HepG2 (cell line): Measurements from ENCODE around the gene MYO18A. TPM values are rescaled to one million over a fixed set of nuclear protein-coding genes. Genes with fewer than 3 reads are reported as not detected.
A peak's percentile ranks its signal among the peaks of the same experiment; 100 is the strongest.

Experiments used
- AGO2 ChIP-seq: fragments of 200-400 bp; formaldehyde crosslinking; optimal IDR thresholded peaks from 2 replicates; pipeline ENCODE3; 2017; ENCODE audit warnings: mild to moderate bottlenecking, low read depth, low read length, moderate library complexity
- HHEX ChIP-seq: IDR thresholded peaks from 2 replicates; pipeline ENCODE4 v1.6.1; 2016; ENCODE audit warnings: control low read depth
- HMGA1 ChIP-seq: sonication (generic); formaldehyde crosslinking; conservative IDR thresholded peaks from 2 replicates; pipeline ENCODE4 v1.4.0; 2020; ENCODE audit warnings: missing genetic modification reagents
- JDP2 ChIP-seq: sonication (generic); formaldehyde crosslinking; IDR thresholded peaks from 2 replicates; pipeline ENCODE4 v1.8.1; 2022; ENCODE audit warnings: missing genetic modification reagents, borderline replicate concordance
- KLF6 ChIP-seq: IDR thresholded peaks from 2 replicates; pipeline ENCODE4 v1.8.0; 2016; ENCODE audit warnings: missing biosample characterization, missing genetic modification reagents
- MEIS2 ChIP-seq: sonication (generic); formaldehyde crosslinking; IDR thresholded peaks from 2 replicates; pipeline ENCODE4 v1.9.0; 2021; ENCODE audit warnings: mild to moderate bottlenecking, missing genetic modification reagents
- NFKBIZ ChIP-seq: IDR thresholded peaks from 2 replicates; pipeline ENCODE4 v1.6.1; 2018; ENCODE audit warnings: missing genetic modification reagents, missing compliant biosample characterization
- ZBTB38 ChIP-seq: sonication (generic); formaldehyde crosslinking; IDR thresholded peaks from 2 replicates; pipeline ENCODE4 v1.5.1; 2020; ENCODE audit warnings: mild to moderate bottlenecking, missing genetic modification reagents
- ZNF558 ChIP-seq: sonication (generic); formaldehyde crosslinking; IDR thresholded peaks from 2 replicates; pipeline ENCODE4 v1.9.0; 2022; ENCODE audit warnings: mild to moderate bottlenecking, missing genetic modification reagents, borderline replicate concordance
- polyA plus RNA-seq, 8 experiments: library from polyadenylated mRNA; depleted of rRNA in 3 of 8; stranded (reverse) in 7 of 8; unstranded in 1 of 8; fragments of >200 nt; fragmentation: Illumina TruSeq in 4 of 8; extraction: Trizol in 4 of 8; gene quantifications; 2 replicates each; pipeline versions ENCODE4 v1.2.1 to v1.2.3, GENCODE V29; 2011 to 2016; ENCODE audit warnings: low read depth in 4 of 8, missing spikeins in 1 of 8, mixed read lengths in 1 of 8; ENCODE audit not compliant: insufficient read depth in 1 of 8
- total RNA-seq, 5 experiments: library from RNA; depleted of rRNA; stranded (reverse); fragments of >200 nt; fragmentation: Illumina TruSeq; extraction: Trizol; gene quantifications; 2 replicates each; pipeline ENCODE4 v1.2.3, GENCODE V29; 2016; ENCODE audit warnings: low read depth in 1 of 5
- TF ChIP-seq, protein P1 (sequence below): sonication (generic); formaldehyde crosslinking; IDR thresholded peaks from 2 replicates; pipeline ENCODE4 v1.8.0; 2022; ENCODE audit warnings: missing genetic modification reagents, low read depth, mild to moderate bottlenecking, borderline replicate concordance
- TF ChIP-seq, protein P2 (sequence below): sonication (generic); formaldehyde crosslinking; IDR thresholded peaks from 2 replicates; pipeline ENCODE4; 2020; ENCODE audit warnings: missing genetic modification reagents, mild to moderate bottlenecking, borderline replicate concordance
- TF ChIP-seq, protein P3 (sequence below): sonication (generic); formaldehyde crosslinking; IDR thresholded peaks from 2 replicates; pipeline ENCODE4 v1.4.0; 2020; ENCODE audit warnings: mild to moderate bottlenecking, missing genetic modification reagents
- TF ChIP-seq, protein P4 (sequence below): sonication (generic); formaldehyde crosslinking; IDR thresholded peaks from 2 replicates; pipeline ENCODE4 v1.4.0; 2020; ENCODE audit warnings: missing genetic modification reagents, mild to moderate bottlenecking, borderline replicate concordance

Gene MYO18A
- total and polyA plus RNA-seq, 2 of the 13 experiments (the other 11 are each of a cell fraction or from before 2014, with no cell fraction given) = 16.8 to 24.8 TPM

DNA sequence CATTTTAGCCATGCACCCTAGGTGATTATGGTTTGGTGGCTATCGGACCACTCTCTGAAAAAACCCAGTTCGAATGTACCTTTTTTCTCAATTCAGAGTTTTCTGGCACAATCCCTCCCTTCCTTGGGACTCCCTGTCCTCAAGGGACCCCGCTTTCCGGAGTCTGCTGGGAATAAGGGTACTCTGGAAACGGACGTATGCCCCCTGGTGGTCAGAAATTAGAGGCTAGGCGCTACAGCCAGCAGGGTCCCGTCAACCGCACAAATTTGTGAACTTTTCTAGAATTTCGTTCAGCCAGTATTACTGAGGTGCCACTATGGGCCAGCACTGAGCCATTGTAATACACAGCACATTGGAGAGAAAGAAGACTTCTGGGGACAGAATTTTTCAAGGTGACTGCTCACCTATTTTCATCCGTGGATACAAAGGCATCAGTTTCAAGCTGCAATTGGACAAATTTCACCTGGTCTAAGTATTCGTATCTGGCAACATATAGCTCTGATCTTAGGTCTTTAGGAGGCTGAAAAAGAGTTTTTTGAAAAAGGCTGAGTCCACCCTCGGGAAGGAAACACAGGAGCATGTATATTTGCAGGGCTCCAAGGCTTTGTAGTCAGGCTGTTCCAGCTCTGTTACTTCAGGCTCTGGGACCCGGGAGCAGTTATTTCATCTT, 39.3 kb upstream of the MYO18A start (continued):
- TF ChIP-seq, protein P1, sequence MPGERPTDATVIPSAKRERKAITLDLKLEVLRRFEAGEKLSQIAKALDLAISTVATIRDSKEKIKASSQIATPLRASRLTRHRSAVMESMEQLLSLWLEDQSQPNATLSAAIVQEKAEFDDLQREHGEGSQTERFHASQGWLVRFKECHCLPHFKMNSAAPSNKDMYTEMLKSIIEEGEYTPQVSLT (CRISPR knock-in tag) = 0 out of 2 replicates have a peak, but pooled peaks have one; percentile 40
- TF ChIP-seq, protein P2, sequence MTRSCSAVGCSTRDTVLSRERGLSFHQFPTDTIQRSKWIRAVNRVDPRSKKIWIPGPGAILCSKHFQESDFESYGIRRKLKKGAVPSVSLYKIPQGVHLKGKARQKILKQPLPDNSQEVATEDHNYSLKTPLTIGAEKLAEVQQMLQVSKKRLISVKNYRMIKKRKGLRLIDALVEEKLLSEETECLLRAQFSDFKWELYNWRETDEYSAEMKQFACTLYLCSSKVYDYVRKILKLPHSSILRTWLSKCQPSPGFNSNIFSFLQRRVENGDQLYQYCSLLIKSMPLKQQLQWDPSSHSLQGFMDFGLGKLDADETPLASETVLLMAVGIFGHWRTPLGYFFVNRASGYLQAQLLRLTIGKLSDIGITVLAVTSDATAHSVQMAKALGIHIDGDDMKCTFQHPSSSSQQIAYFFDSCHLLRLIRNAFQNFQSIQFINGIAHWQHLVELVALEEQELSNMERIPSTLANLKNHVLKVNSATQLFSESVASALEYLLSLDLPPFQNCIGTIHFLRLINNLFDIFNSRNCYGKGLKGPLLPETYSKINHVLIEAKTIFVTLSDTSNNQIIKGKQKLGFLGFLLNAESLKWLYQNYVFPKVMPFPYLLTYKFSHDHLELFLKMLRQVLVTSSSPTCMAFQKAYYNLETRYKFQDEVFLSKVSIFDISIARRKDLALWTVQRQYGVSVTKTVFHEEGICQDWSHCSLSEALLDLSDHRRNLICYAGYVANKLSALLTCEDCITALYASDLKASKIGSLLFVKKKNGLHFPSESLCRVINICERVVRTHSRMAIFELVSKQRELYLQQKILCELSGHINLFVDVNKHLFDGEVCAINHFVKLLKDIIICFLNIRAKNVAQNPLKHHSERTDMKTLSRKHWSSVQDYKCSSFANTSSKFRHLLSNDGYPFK (CRISPR knock-in tag) = no peak
- TF ChIP-seq HHEX (CRISPR knock-in tag) (no peak), KLF6 (CRISPR knock-in tag) (0 out of 2 replicates have a peak, but pooled peaks have one; percentile 50), JDP2 (no peak), ZBTB38 (CRISPR knock-in tag) (no peak), NFKBIZ (CRISPR knock-in tag) (peak; percentile 79; the same call in 1 of the 2 replicates), AGO2 (no peak), ZNF558 (CRISPR knock-in tag) (no peak), MEIS2 (CRISPR knock-in tag) (no peak), HMGA1 (CRISPR knock-in tag) (no peak)
- TF ChIP-seq, protein P3, sequence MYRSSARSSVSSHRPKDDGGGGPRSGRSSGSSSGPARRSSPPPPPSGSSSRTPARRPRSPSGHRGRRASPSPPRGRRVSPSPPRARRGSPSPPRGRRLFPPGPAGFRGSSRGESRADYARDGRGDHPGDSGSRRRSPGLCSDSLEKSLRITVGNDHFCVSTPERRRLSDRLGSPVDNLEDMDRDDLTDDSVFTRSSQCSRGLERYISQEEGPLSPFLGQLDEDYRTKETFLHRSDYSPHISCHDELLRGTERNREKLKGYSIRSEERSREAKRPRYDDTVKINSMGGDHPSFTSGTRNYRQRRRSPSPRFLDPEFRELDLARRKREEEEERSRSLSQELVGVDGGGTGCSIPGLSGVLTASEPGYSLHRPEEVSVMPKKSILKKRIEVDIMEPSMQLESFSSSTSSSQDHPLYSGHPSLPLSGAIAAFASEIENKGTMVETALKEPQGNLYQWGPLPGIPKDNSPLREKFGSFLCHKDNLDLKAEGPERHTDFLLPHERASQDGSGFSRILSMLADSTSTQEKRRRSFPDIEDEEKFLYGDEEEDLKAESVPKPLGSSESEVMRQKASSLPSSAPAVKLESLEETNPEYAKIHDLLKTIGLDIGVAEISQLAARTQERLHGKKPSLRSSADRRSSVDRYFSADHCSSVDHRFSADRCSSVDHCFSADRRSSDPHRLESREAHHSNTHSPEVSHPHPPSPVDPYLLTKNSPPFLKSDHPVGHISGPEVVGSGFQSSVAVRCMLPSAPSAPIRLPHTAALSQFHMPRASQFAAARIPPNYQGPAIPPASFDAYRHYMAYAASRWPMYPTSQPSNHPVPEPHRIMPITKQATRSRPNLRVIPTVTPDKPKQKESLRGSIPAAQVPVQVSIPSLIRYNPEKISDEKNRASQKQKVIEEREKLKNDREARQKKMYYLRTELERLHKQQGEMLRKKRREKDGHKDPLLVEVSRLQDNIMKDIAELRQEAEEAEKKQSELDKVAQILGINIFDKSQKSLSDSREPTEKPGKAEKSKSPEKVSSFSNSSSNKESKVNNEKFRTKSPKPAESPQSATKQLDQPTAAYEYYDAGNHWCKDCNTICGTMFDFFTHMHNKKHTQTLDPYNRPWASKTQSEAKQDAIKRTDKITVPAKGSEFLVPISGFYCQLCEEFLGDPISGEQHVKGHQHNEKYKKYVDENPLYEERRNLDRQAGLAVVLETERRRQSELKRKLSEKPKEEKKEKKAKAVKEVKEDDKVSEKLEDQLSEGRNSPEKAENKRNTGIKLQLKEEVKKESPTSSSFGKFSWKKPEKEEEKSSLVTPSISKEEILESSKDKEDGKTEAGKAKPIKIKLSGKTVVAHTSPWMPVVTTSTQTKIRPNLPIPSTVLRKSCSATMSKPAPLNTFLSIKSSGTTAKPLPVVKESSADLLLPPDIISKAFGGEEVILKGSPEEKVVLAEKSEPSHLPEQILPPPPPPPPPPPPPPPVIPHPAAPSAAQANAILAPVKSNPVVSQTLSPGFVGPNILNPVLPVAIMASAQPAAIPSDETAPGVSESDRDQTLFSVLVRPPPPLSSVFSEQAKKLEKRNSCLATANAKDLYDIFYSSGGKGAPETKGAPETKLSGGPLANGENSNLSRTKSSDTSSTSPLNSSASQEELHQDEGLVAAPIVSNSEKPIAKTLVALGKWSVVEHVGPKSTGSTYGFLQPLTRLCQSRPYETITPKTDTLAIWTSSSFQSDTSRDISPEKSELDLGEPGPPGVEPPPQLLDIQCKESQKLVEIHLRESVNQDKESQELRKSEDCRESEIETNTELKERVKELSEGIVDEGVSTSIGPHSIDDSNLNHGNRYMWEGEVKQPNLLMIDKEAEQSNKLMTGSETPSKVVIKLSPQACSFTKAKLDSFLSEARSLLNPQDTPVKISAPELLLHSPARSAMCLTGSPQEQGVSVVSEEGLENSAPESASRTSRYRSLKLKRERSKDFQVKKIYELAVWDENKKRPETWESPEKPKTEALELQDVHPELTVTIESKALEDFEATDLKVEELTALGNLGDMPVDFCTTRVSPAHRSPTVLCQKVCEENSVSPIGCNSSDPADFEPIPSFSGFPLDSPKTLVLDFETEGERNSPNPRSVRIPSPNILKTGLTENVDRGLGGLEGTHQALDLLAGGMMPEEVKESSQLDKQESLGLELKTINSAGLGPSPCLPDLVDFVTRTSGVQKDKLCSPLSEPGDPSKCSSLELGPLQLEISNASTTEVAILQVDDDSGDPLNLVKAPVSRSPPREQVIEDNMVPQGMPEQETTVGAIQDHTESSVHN (CRISPR knock-in tag) = no peak
- TF ChIP-seq, protein P4, sequence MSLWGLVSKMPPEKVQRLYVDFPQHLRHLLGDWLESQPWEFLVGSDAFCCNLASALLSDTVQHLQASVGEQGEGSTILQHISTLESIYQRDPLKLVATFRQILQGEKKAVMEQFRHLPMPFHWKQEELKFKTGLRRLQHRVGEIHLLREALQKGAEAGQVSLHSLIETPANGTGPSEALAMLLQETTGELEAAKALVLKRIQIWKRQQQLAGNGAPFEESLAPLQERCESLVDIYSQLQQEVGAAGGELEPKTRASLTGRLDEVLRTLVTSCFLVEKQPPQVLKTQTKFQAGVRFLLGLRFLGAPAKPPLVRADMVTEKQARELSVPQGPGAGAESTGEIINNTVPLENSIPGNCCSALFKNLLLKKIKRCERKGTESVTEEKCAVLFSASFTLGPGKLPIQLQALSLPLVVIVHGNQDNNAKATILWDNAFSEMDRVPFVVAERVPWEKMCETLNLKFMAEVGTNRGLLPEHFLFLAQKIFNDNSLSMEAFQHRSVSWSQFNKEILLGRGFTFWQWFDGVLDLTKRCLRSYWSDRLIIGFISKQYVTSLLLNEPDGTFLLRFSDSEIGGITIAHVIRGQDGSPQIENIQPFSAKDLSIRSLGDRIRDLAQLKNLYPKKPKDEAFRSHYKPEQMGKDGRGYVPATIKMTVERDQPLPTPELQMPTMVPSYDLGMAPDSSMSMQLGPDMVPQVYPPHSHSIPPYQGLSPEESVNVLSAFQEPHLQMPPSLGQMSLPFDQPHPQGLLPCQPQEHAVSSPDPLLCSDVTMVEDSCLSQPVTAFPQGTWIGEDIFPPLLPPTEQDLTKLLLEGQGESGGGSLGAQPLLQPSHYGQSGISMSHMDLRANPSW (CRISPR knock-in tag) = no peak
